PC-3 (cell line): Measurements from ENCODE around the gene RFXAP. TPM values are rescaled to one million over a fixed set of nuclear protein-coding genes. Genes with fewer than 3 reads are reported as not detected.

Experiments used
- ATAC-seq: fragments of 200-7000 bp; cut with Tn5 transposase; 2 replicates; pipeline ENCODE4 v1.9.1; 2020; ENCODE audit warnings: mild to moderate bottlenecking, moderate library complexity
- BruUV-seq: library from RNA; stranded (reverse); fragments of 400-500 nt; replicated peaks from 2 replicates; lab custom pipeline; 2021; lab: Mats Ljungman, UMichigan
- CTCF ChIA-PET: fragments of 300-600 bp; sonication (Branson Sonifier 250); formaldehyde crosslinking; loops from one replicate; lab custom pipeline; 2022; ENCODE audit warnings: antibody characterized with exemption; lab: Charles Lee
- POLR2A ChIA-PET: fragments of 300-600 bp; sonication (Branson Sonifier 250); formaldehyde crosslinking; loops from one replicate; lab custom pipeline; 2022; ENCODE audit warnings: antibody characterized with exemption; ENCODE audit not compliant: unreplicated experiment; lab: Charles Lee
- DNase-seq: peaks from one replicate; pipeline ENCODE4 v3.0.0-alpha.2; 2015
- H2AFZ ChIP-seq: fragments of 300-600 bp; sonication (generic); 2 replicates; pipeline ENCODE4 v1.6.0; 2016; ENCODE audit warnings: antibody characterized with exemption, low read length
- H3F3A ChIP-seq: fragments of 300-600 bp; sonication (generic); one replicate; pipeline ENCODE4 v1.6.0; 2017; ENCODE audit warnings: antibody characterized with exemption, low read length, control low read depth, mild to moderate bottlenecking; ENCODE audit not compliant: unreplicated experiment
- H3K27ac ChIP-seq: fragments of 300-600 bp; sonication (generic); 2 replicates; pipeline ENCODE4 v1.5.1; 2016; ENCODE audit warnings: mild to moderate bottlenecking, low read length
- H3K27me3 ChIP-seq: fragments of 300-600 bp; sonication (generic); 2 replicates; pipeline ENCODE4 v1.6.1; 2016; ENCODE audit warnings: low read length, mixed read lengths
- H3K36me3 ChIP-seq: fragments of 300-600 bp; sonication (generic); 2 replicates; pipeline ENCODE4 v1.6.1; 2016; ENCODE audit warnings: low read depth, mixed run types, low read length, mixed read lengths
- H3K4me1 ChIP-seq: fragments of 300-600 bp; sonication (generic); 2 replicates; pipeline ENCODE4 v1.5.1; 2016; ENCODE audit warnings: low read length; ENCODE audit not compliant: insufficient read depth
- H3K4me2 ChIP-seq: fragments of 300-600 bp; sonication (generic); 2 replicates; pipeline ENCODE4 v1.6.0; 2016; ENCODE audit warnings: low read length
- H3K4me3 ChIP-seq: fragments of 300-600 bp; sonication (generic); 2 replicates; pipeline ENCODE4 v1.5.1; 2016; ENCODE audit warnings: mild to moderate bottlenecking, low read length, mixed read lengths
- H3K79me2 ChIP-seq: fragments of 300-600 bp; sonication (generic); 2 replicates; pipeline ENCODE4 v1.6.1; 2017; ENCODE audit warnings: low read length, mixed read lengths
- H3K9ac ChIP-seq: fragments of 300-600 bp; sonication (generic); 2 replicates; pipeline ENCODE4 v1.6.0; 2016; ENCODE audit warnings: mild to moderate bottlenecking, low read length
- H3K9me2 ChIP-seq: fragments of 300-600 bp; sonication (generic); replicated peaks from 2 replicates; pipeline ENCODE4 v1.6.1; 2016; ENCODE audit warnings: mixed run types, low read length, mixed read lengths
- H3K9me3 ChIP-seq: fragments of 300-600 bp; sonication (generic); 2 replicates; pipeline ENCODE4 v1.6.1; 2016; ENCODE audit warnings: low read length, mixed read lengths
- H4K20me1 ChIP-seq: fragments of 300-600 bp; sonication (generic); 2 replicates; pipeline ENCODE4 v1.6.1; 2016; ENCODE audit warnings: low read length, mixed read lengths
- CTCF ChIP-seq: fragments of 300-600 bp; sonication (generic); conservative IDR thresholded peaks from 2 replicates; pipeline ENCODE4 v1.5.1; 2017; ENCODE audit warnings: antibody characterized with exemption, low read depth, mild to moderate bottlenecking, low read length
- EZH2 ChIP-seq: fragments of 300-600 bp; sonication (generic); IDR thresholded peaks from one replicate; pipeline ENCODE4 v1.6.1; 2017; ENCODE audit warnings: antibody characterized with exemption, mild to moderate bottlenecking, low read length; ENCODE audit not compliant: unreplicated experiment
- EZH2phosphoT487 ChIP-seq: fragments of 300-600 bp; sonication (generic); IDR thresholded peaks from 2 replicates; pipeline ENCODE4 v1.6.1; 2018; ENCODE audit warnings: mild to moderate bottlenecking, antibody characterized with exemption, low read length, borderline replicate concordance
- intact Hi-C: fragments of 100-400 bp; cut with micrococcal nuclease; formaldehyde crosslinking; loops from 2 replicates; pipeline ENCODE4 v1.9.0; 2023
- total RNA-seq: library from RNA; depleted of rRNA; stranded (reverse); fragments of >200 nt; gene quantifications from 2 replicates; pipeline ENCODE4 v1.2.3, GENCODE V29; 2014

RFXAP gene
- total RNA-seq, 1 experiment from 2014 or later = 1.2 TPM

DNA sequence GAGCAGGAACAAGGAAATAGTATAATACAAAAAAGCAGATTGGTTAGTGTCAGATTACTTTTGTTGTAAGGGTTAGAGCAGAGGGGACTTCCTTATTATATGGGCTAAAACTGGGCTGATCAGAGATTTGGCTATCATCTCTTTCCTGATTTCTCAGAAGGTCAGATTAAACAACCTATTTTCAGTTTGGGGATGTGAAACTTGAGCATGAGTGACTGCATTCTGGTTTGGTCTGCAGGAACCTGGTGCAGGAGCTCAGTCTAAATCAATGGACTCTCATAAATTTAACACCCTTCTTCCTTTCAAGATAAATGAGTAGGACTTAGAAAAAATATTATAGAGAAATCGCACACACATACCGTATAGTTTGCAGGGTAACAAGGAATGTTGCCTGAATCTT, 12.9 kb upstream of the RFXAP start:
- Histone ChIP-seq H2AFZ (no peak overlapping the region), H3K36me3 (no peaks in the 10 kb centered on the region), H3K9me2 (no peaks in the 10 kb centered on the region), H3K27me3 (no peaks in the 10 kb centered on the region), H3K27ac (no peak overlapping the region), H3K9ac (no peak overlapping the region), H3K4me3 (no peak overlapping the region), H3F3A (no peaks in the 10 kb centered on the region), H3K79me2 (no peaks in the 10 kb centered on the region), H4K20me1 (no peaks in the 10 kb centered on the region), H3K4me1 (no peaks in the 10 kb centered on the region; the same call in 1 of the 2 replicates), H3K9me3 (no peaks in the 10 kb centered on the region), H3K4me2 (no peak overlapping the region)
- TF ChIP-seq EZH2phosphoT487 (no peak), EZH2 (no peak), CTCF (no peak)
- ATAC-seq (no peak), DNase-seq (no peak)
- POLR2A ChIA-PET = no interaction called here
- CTCF ChIA-PET = no interaction called here
- intact Hi-C loops = no loop called here
- BruUV-seq = no TSS peak

- Histone ChIP-seq H3K9ac (no peak overlapping the region), H3K36me3 (no peaks in the 10 kb centered on the region), H3K4me1 (no peaks in the 10 kb centered on the region; the same call in 1 of the 2 replicates), H3K4me3 (no peak overlapping the region), H3K79me2 (no peaks in the 10 kb centered on the region), H3K9me3 (no peaks in the 10 kb centered on the region), H3K27me3 (no peaks in the 10 kb centered on the region), H4K20me1 (no peaks in the 10 kb centered on the region), H3K27ac (no peak overlapping the region), H3K4me2 (no peak overlapping the region), H2AFZ (no peak overlapping the region), H3F3A (no peaks in the 10 kb centered on the region), H3K9me2 (no peaks in the 10 kb centered on the region)
- TF ChIP-seq CTCF = no peak
- no peak for TF ChIP-seq EZH2
- no peak for TF ChIP-seq EZH2phosphoT487
- peak; percentile 51 for DNase-seq
- no TSS peak for BruUV-seq
- ATAC-seq = peak; percentile 42; the same call in 1 of the 2 replicates
- intact Hi-C loops = no loop called here
- ChIA-PET CTCF (no interaction called here), POLR2A (no interaction called here)
These were observed 11.4 kb upstream of the RFXAP start for GRCh38 chr13:36807616-36808015.

GRCh38 chr13:36813225-36813624, 5.8 kb upstream of the RFXAP start:
- H3K9ac ChIP-seq = no peak overlapping the region
- TF ChIP-seq EZH2phosphoT487 (no peak), EZH2 (no peak), CTCF (no peak)
- H3K36me3 ChIP-seq = no peaks in the 10 kb centered on the region
- H3K4me1 ChIP-seq = 0 out of 2 replicates have a peak, but pooled peaks cover 1% of the 10 kb centered on the region
- no peak overlapping the region for H3K27ac ChIP-seq
- no peak overlapping the region for H3K4me2 ChIP-seq
- DNase-seq (no peak), ATAC-seq (no peak)
- H3K4me3 ChIP-seq = no peak overlapping the region
- BruUV-seq = no TSS peak
- H2AFZ ChIP-seq = no peak overlapping the region
- POLR2A ChIA-PET = no interaction called here
- intact Hi-C loops = loop anchor here (10.0 kb wide), 1 partner anchor 378 kb away; the partner anchor contains the start of gene CCNA1
- H3K27me3 ChIP-seq = no peaks in the 10 kb centered on the region
- no peaks in the 10 kb centered on the region for H3K79me2 ChIP-seq
- no peaks in the 10 kb centered on the region for H4K20me1 ChIP-seq
- H3K9me3 ChIP-seq = no peaks in the 10 kb centered on the region
- no peaks in the 10 kb centered on the region for H3K9me2 ChIP-seq
- CTCF ChIA-PET = no interaction called here
- H3F3A ChIP-seq = no peaks in the 10 kb centered on the region
